ENCODE results near the gene ADRM1.

DNA sequence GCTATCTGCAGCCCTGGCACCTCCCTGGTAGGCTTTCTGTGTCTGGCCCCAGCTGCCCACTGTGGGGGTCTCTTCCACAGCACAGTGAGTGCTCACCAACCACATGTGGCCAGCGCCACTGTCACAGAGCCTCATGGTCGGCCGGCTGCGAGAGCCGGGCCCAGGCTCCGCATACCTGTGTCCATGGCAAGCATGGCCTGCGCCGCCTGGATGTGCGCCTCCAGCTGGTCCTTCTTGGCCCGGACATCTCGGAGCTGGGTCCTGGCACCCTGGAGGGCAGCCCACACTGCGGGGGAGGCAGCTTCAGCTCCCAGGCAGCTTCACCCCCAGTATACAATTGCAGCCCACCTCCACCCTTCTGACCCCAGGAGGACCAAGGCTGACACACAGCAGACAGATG, 13.0 kb downstream of the ADRM1 start:
- TF ChIP-seq, protein P1, sequence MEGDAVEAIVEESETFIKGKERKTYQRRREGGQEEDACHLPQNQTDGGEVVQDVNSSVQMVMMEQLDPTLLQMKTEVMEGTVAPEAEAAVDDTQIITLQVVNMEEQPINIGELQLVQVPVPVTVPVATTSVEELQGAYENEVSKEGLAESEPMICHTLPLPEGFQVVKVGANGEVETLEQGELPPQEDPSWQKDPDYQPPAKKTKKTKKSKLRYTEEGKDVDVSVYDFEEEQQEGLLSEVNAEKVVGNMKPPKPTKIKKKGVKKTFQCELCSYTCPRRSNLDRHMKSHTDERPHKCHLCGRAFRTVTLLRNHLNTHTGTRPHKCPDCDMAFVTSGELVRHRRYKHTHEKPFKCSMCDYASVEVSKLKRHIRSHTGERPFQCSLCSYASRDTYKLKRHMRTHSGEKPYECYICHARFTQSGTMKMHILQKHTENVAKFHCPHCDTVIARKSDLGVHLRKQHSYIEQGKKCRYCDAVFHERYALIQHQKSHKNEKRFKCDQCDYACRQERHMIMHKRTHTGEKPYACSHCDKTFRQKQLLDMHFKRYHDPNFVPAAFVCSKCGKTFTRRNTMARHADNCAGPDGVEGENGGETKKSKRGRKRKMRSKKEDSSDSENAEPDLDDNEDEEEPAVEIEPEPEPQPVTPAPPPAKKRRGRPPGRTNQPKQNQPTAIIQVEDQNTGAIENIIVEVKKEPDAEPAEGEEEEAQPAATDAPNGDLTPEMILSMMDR (IDR thresholded peaks at IDR 0.05) = no peak
- TF ChIP-seq EP300 (IDR thresholded peaks at IDR 0.05) (no peak), POLR2A (IDR thresholded peaks at IDR 0.05) (no peak), POLR2AphosphoS5 (IDR thresholded peaks at IDR 0.05) (no peak)

All from sigmoid colon (tissue), 4 donors.